ENCODE measurements around the gene KCNG2. TPM values are rescaled to one million over a fixed set of nuclear protein-coding genes. Genes with fewer than 3 reads are reported as not detected.
"Not testable (repeated sequence)": the region's sequence is repeated elsewhere in the genome, so short reads cannot be mapped to it uniquely, and the experiment has no call there.

Gene KCNG2
- total and polyA plus RNA-seq, 5 experiments from 2014 or later = not detected

DNA sequence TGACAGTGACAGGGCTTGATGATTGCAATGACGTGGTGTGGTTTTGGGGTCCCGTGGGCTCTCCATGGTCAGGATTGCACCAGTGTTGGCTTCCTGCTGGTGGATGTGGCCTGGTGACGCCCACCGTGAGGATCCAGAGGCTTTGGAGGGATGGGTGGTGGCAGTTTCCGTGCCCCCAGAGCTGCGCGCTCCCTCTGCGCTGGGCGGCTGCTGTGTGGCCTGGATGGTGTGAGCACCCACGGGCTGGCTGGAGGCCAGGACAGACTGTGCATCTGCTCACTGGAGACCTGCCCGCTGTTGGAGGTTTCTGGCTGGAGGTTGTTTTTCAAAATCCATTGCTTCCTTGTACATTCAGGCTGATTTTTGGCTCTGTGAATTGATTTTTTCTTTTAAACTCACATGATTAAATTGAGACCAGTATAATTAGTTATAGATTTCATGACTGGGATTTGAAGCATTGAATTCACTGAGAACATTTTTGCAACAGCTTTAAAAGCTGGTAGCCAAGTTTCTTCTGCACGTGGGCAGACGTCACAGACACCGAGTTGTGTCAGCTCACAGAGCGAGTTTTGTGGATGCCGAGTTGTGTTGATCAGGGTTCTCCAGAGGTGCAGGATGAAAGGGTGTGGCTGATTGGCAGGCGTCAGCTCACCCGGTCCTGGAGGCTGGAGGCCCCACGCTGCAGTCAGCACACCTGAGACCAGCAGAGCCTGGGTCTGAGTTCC is 72.7 kb downstream of the KCNG2 start:
- Mint-ChIP-seq H3K36me3 (no peaks in the 10 kb centered on the region), H3K4me1 (no peaks in the 10 kb centered on the region), H3K9me3 (no peaks in the 10 kb centered on the region), H3K27ac (no peak overlapping the region), H3K4me3 (no peak overlapping the region), H3K27me3 (peaks cover 0 to 11% (median 0%) of the 10 kb centered on the region in 5 donors)
- POLR2A ChIA-PET = no interaction called here
- DNase-seq = no peak
- ATAC-seq = no peak

DNA sequence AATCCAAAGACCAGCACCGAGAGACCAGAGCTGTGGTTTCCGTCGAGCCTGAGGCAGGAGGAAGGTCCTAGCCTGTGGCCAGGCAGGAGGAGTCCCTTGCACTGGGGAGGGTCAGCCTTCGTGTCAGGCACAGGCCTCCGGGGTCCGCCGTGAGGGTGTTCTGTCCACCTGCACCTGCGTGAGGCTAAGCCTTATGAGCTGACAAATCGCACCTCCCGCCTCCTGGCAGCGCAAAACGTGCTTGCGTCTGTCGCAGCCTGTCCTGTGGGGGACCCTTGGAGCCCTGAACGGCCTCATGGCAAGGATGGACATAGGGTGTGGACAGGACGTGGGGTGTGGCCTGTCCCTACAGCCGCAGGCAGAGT is 73.3 kb downstream of the KCNG2 start:
- POLR2A ChIA-PET = no interaction called here
- H3K4me3 Mint-ChIP-seq = no peak overlapping the region

DNA sequence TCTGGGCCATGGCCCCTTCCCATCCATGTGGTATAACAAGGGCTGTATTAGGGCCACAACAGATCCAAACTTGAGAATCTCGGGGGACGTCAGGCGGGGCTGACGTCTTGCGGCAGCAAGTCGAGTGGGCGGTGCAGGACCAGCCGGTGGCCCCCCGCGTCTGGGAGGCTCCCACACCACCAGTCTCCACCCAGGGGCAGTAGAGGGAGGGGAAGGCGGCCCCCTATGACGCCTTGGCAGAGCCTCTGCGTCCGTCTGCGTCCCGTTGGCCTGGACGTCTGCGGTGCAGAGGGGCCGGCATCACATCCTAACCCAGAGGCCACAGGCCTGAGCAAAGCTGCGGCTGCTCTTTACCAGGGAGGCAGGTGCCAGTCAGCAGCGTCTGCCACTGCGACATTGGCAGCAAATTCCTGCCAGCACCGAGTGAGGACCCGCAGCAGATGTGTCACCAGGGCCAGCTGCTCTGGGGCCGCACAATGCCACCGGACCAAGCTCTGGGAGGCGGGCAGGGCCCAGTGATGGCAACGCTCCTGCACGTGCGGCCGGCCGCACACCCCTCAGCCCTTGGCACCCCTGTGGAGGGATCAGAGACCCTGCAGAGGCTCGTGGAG is 73.8 kb downstream of the KCNG2 start:
- no peak for ATAC-seq
- Mint-ChIP-seq H3K9me3 (no peaks in the 10 kb centered on the region), H3K4me3 (no peak overlapping the region), H3K27me3 (peaks cover 0 to 14% (median 0%) of the 10 kb centered on the region in 5 donors), H3K36me3 (no peaks in the 10 kb centered on the region), H3K27ac (peak overlapping the region in 1 of 10 donors; percentile 21), H3K4me1 (no peaks in the 10 kb centered on the region)
- no peak for DNase-seq
- POLR2A ChIA-PET = no interaction called here

More for the DNA sequence above, 73.3 kb downstream of the KCNG2 start:
- Mint-ChIP-seq H3K9me3 (no peaks in the 10 kb centered on the region), H3K4me1 (no peaks in the 10 kb centered on the region), H3K27me3 (peaks cover 0 to 11% (median 0%) of the 10 kb centered on the region in 5 donors), H3K36me3 (no peaks in the 10 kb centered on the region), H3K27ac (peak overlapping the region in 1 of 10 donors; percentile 21)
- no peak for ATAC-seq
- DNase-seq = no peak

DNA sequence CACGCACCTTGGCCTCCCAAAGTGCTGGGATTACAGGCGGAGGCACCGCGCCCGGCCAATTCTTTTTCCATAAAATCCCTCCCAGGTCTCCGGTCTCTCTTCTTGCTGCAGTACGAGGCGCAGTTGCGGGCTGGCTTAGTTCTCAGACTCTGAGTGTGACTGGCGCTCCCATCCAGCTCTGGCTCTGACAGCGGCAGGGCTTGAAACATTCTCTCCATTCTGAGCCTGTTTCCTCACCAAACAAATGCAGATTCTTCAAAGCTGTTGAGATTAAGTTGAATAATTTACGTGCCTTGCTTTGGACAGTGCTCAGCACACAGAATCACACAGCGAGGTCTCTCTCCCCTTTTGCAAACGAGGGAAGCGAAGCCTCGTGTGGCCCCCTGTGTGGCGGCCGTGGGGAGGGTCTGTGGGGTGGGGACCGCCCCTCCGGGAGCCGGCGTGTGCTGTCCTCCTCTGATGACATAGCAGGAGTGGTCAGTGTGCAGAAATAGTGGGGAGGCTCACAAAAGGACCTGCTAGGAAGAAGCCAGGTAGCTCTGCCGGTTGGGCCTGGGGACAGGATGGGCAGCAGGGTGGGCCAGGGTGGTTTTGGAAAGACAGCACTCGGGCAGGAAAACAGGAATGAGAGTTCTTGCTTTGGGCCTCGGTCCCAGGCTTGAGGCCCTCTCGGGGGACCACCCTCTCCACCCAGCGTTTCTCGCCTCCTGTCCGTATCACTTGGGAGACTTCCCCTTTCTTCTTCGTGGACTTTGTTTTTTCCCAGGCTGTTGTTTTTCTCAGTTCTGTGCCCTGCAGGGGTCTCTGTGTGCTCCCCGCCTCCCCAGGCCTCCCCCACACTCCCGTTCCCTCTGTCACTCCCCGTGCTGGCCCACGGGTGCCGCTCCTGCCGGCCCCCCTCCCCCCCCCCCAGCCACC is 75.0 kb downstream of the KCNG2 start:
- peaks cover 0 to 16% (median 0%) of the 10 kb centered on the region in 5 donors for H3K27me3 Mint-ChIP-seq

DNA sequence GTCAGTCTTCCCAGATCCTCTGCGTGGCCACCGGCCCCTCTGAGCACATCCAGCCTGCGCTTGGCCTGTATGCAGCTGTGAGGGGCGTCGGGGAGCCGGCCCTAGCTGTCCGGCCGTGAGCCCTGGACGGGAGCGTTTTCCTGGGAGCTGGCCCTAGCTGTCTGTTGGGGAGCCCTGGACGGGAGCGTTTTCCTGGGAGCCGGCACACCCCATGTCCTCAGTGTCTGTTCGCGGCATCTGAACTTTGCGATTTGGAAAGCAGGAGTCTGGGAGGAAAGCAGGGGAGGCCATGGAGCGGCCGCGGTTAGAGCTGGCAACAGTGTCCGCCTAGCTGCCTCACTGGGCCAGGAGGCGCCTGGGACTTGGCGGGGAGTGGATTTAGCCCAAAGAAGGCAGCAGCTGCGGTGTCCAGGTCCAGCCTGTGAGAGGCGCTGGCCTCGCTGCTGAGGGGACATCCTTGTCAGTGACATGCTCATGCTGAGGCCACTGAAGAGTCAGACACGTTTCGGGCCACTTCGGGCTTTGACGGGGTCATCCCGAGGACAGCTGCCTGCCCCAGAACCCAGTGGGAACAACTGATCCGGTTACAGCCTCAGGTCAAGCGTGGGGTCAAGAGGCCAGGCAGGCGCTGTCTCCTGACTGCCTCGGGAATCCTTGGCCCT is 75.8 kb downstream of the KCNG2 start:
- POLR2A ChIA-PET = no interaction called here
- H3K4me3 Mint-ChIP-seq = no peak overlapping the region
- H3K4me1 Mint-ChIP-seq = no peaks in the 10 kb centered on the region
- DNase-seq = no peak
- peak overlapping the region in 2 of 10 donors; percentile 26 to 44 for H3K27ac Mint-ChIP-seq
- H3K9me3 Mint-ChIP-seq = no peaks in the 10 kb centered on the region
- H3K27me3 Mint-ChIP-seq = peaks cover 0 to 16% (median 0%) of the 10 kb centered on the region in 5 donors
- ATAC-seq = no peak
- H3K36me3 Mint-ChIP-seq = no peaks in the 10 kb centered on the region

More for the DNA sequence above, 75.0 kb downstream of the KCNG2 start:
- Mint-ChIP-seq H3K4me3 (no peak overlapping the region), H3K9me3 (no peaks in the 10 kb centered on the region), H3K27ac (no peak overlapping the region), H3K36me3 (no peaks in the 10 kb centered on the region), H3K4me1 (no peaks in the 10 kb centered on the region)
- no peak for DNase-seq
- no peak for ATAC-seq
- POLR2A ChIA-PET = no interaction called here

DNA sequence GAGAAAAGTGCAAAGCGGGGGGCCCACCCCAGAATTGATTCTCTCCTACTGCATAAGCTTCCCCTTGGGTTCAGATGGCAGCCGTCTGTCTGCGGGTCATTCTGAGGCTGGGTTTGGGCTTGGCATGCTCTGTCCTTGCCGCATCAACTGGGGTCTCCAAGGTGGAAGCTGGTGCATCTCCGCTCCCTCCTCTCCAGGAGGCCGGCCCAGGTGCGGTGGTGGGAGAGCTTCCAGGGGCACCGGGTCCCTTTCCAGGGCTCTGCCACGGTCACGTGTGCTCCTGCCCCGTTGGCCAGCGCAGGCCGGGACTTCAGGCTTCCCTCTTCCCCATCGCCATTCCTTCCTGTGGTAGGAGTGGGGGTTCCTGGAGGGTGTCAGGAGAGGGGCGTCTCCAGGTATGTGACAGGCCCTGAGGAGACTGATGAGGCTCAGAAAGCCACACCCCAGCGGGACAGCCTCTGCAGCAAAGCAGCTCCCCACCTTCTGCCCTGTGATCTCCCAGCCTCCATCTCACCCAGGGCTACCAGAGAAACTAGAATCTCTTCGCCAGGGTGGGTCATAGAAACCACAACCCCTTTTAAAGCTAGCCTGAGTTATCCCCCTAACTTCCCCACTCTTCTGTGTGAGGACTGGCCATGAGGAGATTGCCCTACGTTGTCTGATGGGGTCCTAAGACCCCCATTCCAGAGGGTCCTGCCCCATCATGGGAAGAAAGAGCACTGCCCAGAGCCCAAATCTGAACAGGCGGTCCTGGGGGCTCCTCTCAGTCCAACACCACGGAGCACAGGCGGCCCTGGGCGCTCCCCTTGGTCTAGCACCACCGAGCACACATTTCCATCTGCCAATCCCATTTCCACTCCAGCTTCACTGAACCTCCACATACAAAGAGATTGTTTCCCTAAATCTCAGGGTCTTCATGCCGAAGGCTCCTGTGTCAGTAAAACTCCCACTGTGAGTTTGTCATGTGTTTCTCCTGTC is 77.1 kb downstream of the KCNG2 start:
- no peak overlapping the region for H3K4me3 Mint-ChIP-seq
- H3K36me3 Mint-ChIP-seq = no peaks in the 10 kb centered on the region
- ATAC-seq = no peak
- DNase-seq = no peak
- H3K27me3 Mint-ChIP-seq = peaks cover 0 to 16% (median 0%) of the 10 kb centered on the region in 5 donors
- no peaks in the 10 kb centered on the region for H3K4me1 Mint-ChIP-seq
- POLR2A ChIA-PET = no interaction called here
- H3K27ac Mint-ChIP-seq = no peak overlapping the region
- H3K9me3 Mint-ChIP-seq = no peaks in the 10 kb centered on the region

DNA sequence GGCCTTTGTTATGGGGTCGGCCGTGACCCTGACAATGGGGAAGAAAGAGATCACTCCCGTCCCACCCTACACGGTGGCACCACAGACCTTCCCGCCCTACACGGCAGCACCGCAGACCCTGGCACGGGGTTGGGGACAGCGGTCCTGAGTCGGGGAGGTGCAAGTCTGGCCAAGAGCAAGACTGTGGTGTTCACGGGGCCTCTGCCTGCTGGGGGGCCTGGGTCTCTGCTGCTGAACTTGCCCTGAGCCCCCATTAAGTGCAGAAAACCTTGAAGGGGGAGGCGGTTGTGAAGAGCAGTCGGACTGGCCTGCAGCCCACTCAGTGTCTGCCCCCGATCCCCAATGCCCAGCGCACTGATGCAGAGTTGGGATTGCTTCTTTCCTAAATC is 77.8 kb downstream of the KCNG2 start:
- Mint-ChIP-seq H3K27ac (no peak overlapping the region), H3K36me3 (no peaks in the 10 kb centered on the region), H3K4me3 (no peak overlapping the region), H3K9me3 (no peaks in the 10 kb centered on the region), H3K4me1 (no peaks in the 10 kb centered on the region), H3K27me3 (peaks cover 0 to 14% (median 0%) of the 10 kb centered on the region in 5 donors)
- DNase-seq (no peak), ATAC-seq (no peak)
- POLR2A ChIA-PET = no interaction called here

DNA sequence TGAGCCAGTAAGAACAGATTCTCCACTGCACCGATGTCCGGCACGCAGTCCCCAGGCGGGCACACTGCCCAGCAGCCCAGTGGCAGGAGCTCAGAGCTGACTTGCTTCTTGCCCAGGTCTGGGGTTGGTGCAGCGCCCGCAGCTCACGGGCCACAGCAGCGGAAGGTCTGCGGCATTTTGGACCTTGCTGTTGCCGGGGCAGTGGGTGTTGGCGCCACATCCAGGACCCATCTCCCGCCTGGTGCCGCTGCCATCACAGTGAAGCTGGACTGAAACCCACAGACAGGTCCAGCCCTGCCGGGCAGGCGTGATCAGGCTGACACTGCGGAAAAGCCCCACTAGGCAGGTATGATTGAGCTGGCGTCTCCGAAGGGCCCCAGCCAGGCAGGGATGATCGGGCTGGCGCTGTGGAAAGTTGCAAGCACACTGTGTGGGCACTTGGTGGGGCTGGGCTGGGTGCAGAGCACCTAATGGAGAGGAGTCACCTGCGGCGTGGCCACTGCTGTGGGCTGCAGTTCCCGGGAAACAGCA is 78.3 kb downstream of the KCNG2 start:
- no peak for ATAC-seq
- no peak for DNase-seq
- peak overlapping the region in 1 of 10 donors; percentile 24 for H3K27ac Mint-ChIP-seq
- H3K4me3 Mint-ChIP-seq = no peak overlapping the region
- POLR2A ChIA-PET = no interaction called here
- H3K27me3 Mint-ChIP-seq = peaks cover 0 to 11% (median 0%) of the 10 kb centered on the region in 5 donors
- H3K9me3 Mint-ChIP-seq = no peaks in the 10 kb centered on the region
- H3K4me1 Mint-ChIP-seq = no peaks in the 10 kb centered on the region
- no peaks in the 10 kb centered on the region for H3K36me3 Mint-ChIP-seq

DNA sequence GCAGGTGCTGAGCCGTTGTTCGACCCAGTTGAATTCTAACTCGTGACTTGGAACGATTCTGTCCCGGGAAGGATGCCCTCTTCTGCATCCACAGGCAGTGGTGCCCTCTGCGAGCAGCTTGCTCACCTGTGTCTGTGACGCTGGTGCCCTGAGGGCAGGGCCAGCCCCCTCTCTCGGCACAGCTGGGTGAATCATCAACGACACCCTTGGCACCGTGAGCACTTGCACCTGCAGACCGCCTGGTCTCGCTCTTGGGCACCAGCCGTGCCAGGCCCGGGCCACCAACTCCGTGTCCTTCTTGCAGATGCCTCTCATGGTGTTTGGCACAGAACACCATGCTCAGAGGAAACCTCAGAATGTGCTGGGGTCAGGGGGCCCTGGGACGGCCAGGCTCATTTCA is 78.8 kb downstream of the KCNG2 start:
- H3K9me3 Mint-ChIP-seq = no peaks in the 10 kb centered on the region
- H3K36me3 Mint-ChIP-seq = no peaks in the 10 kb centered on the region
- H3K27ac Mint-ChIP-seq = peak overlapping the region in 1 of 10 donors; percentile 24
- ATAC-seq = no peak
- no peak for DNase-seq
- peaks cover 0 to 9% (median 0%) of the 10 kb centered on the region in 5 donors for H3K27me3 Mint-ChIP-seq
- POLR2A ChIA-PET = no interaction called here
- no peak overlapping the region for H3K4me3 Mint-ChIP-seq
- H3K4me1 Mint-ChIP-seq = no peaks in the 10 kb centered on the region

DNA sequence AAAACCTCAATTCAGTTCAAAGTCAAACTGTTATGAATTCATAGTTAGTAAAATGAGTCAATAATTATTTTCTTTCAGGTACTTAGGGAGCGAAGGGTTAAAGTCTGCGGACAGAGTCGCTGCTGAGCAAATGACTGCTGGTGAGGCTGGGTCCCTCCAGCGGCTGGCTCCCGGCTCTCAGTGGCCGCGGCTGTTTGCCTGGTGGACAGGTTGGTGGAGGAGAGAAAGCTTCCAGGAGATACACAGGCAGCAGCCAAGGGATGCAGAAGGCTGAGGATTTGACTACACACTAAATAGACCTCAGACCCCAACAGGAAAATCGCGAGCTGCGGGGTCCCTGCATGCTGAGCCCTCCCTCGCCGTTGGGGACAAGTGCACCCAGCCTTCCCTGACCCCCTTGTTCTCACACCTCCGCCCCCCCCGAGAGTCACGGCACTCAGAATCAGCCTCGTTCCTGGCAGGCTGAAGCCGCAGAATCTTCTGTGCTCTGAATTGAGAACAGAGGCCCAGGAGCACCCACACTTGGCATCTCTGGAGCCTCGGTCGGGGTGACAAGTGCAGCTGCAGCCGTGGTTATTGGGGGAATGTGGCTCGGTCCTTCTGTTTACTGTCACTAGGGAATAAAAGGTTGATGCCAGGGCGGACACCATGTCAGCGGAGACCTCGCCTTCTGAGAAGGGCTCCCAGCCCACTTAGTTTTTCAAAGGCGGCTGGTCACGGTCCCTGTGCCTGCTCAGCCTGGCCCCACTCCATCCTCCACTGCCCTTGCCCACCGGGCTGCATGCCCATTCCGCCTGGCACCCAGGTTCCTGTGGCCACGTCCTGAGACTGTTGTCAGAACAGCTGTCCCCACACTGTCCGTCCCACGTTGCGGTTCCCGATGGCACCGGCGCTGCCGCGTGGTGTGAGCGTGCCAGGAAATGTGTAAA is 79.7 kb downstream of the KCNG2 start:
- Mint-ChIP-seq H3K4me1 (no peaks in the 10 kb centered on the region), H3K27me3 (peaks cover 0 to 6% (median 0%) of the 10 kb centered on the region in 5 donors), H3K36me3 (no peaks in the 10 kb centered on the region), H3K4me3 (no peak overlapping the region), H3K27ac (peak overlapping the region in 1 of 10 donors; percentile 15), H3K9me3 (no peaks in the 10 kb centered on the region)
- no peak for ATAC-seq
- DNase-seq = no peak
- POLR2A ChIA-PET = no interaction called here

DNA sequence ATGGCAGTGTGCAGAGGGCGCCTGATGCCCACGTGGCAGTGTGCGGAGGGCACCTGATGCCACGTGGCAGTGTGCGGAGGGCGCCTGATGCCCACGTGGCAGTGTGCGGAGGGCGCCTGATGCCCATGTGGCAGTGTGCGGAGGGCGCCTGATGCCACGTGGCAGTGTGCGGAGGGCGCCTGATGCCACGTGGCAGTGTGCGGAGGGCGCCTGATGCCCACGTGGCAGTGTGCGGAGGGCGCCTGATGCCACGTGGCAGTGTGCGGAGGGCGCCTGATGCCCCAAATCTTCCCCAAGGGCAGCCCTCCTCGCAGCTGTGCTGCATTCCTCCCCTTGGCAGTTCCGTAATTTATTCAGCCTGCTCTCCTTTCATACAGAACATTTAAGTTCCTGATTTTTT is 80.5 kb downstream of the KCNG2 start:
- POLR2A ChIA-PET = not testable (repeated sequence)

More for the DNA sequence above, 80.5 kb downstream of the KCNG2 start:
- ATAC-seq, H3K9me3 Mint-ChIP-seq, DNase-seq, H3K27me3 Mint-ChIP-seq, H3K36me3 Mint-ChIP-seq, H3K27ac Mint-ChIP-seq, H3K4me1 Mint-ChIP-seq, H3K4me3 Mint-ChIP-seq: not testable (repeated sequence)
